DOHH2 (cell line): Measurements from ENCODE around the gene SYCN.

Experiments
- EZH2phosphoT487 ChIP-seq: fragments of 200-600 bp; sonication (generic); IDR thresholded peaks from 2 replicates; pipeline ENCODE4 v1.6.1; 2017; ENCODE audit warnings: borderline replicate concordance, mild to moderate bottlenecking, antibody characterized with exemption, low read length, moderate library complexity, mixed read lengths
- TF ChIP-seq, protein P1 (sequence below): fragments of 200-600 bp; sonication (generic); IDR thresholded peaks from one replicate; pipeline ENCODE4 v1.5.1; 2014; ENCODE audit warnings: antibody characterized with exemption, mild to moderate bottlenecking, low read depth, low read length; ENCODE audit not compliant: poor library complexity, severe bottlenecking

DNA sequence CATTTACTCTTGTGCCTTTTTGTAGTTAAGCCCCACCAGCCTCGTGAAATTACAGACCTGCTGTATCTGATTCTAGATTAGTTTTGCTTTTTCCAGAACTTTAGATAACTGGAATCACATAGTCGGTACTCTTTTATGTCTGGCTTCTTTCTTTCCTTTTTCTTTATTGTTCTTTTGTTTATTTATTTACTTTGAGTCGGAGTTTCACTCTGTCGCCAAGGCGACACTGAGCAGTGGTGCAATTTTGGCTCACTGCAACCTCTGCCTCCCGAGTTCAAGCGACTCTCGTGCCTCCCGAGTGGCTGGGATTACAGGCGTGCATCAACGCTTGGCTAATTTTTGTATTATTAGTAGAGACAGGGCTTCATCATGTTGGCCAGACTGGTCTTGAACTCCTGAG lies 13.3 kb downstream of the SYCN start:
- TF ChIP-seq, protein P1, sequence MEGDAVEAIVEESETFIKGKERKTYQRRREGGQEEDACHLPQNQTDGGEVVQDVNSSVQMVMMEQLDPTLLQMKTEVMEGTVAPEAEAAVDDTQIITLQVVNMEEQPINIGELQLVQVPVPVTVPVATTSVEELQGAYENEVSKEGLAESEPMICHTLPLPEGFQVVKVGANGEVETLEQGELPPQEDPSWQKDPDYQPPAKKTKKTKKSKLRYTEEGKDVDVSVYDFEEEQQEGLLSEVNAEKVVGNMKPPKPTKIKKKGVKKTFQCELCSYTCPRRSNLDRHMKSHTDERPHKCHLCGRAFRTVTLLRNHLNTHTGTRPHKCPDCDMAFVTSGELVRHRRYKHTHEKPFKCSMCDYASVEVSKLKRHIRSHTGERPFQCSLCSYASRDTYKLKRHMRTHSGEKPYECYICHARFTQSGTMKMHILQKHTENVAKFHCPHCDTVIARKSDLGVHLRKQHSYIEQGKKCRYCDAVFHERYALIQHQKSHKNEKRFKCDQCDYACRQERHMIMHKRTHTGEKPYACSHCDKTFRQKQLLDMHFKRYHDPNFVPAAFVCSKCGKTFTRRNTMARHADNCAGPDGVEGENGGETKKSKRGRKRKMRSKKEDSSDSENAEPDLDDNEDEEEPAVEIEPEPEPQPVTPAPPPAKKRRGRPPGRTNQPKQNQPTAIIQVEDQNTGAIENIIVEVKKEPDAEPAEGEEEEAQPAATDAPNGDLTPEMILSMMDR: no peak
- TF ChIP-seq EZH2phosphoT487: no peak
